ENCODE data around the gene TMEM232.

Gene TMEM232

GRCh38 chr5:110754181-110754580, 27.7 kb upstream of the TMEM232 start:
- H3K4me3 ChIP-seq (ENCODE audit: low read length) = no peak overlapping the region
- TF ChIP-seq CTCF (IDR thresholded peaks at IDR 0.05; ENCODE audit: insufficient read depth, low read depth, low read length, missing control alignments) = no peak
- no peak for DNase-seq (ENCODE audit: low read depth)

- TF ChIP-seq CTCF (IDR thresholded peaks at IDR 0.05; ENCODE audit: insufficient read depth, low read depth, low read length, missing control alignments) = no peak
- DNase-seq (ENCODE audit: low read depth) = no peak
Measured at GRCh38 chr5:110753600-110753999, 27.1 kb upstream of the TMEM232 start.

GRCh38 chr5:110752953-110753352, 26.5 kb upstream of the TMEM232 start:
- DNase-seq (ENCODE audit: low read depth) = no peak
- no peak for TF ChIP-seq CTCF (IDR thresholded peaks at IDR 0.05; ENCODE audit: insufficient read depth, low read depth, low read length, missing control alignments)
- H3K4me3 ChIP-seq (ENCODE audit: low read length) = no peak overlapping the region

More at GRCh38 chr5:110753600-110753999, 27.1 kb upstream of the TMEM232 start:
- no peak overlapping the region for H3K4me3 ChIP-seq (ENCODE audit: low read length)

- no peak overlapping the region for H3K4me3 ChIP-seq (ENCODE audit: low read length)
- no peak for TF ChIP-seq CTCF (IDR thresholded peaks at IDR 0.05; ENCODE audit: insufficient read depth, low read depth, low read length, missing control alignments)
- DNase-seq (ENCODE audit: low read depth) = no peak
Measured at GRCh38 chr5:110751902-110752762, 25.7 kb upstream of the TMEM232 start.

- no peak for TF ChIP-seq CTCF (IDR thresholded peaks at IDR 0.05; ENCODE audit: insufficient read depth, low read depth, low read length, missing control alignments)
- DNase-seq (ENCODE audit: low read depth) = peak; percentile 91
- peak within 1 kb of the TSS; percentile 68 for H3K4me3 ChIP-seq (ENCODE audit: low read length)
Measured at GRCh38 chr5:110738812-110739651, 12.6 kb upstream of the TMEM232 start, which contains the start of gene SLC25A46. SLC25A46 (plus strand) TSS chr5:110739007; CDS start chr5:110739120, 113 bp downstream.

- TF ChIP-seq CTCF (IDR thresholded peaks at IDR 0.05; ENCODE audit: insufficient read depth, low read depth, low read length, missing control alignments) = no peak
- DNase-seq (ENCODE audit: low read depth) = no peak
- peak overlapping the region; percentile 68 for H3K4me3 ChIP-seq (ENCODE audit: low read length)
Measured at GRCh38 chr5:110738503-110738811, 12.0 kb upstream of the TMEM232 start.

Data from epithelial cell of esophagus (primary cell).